ENCODE data around the gene CDH4. TPM values are rescaled to one million over a fixed set of nuclear protein-coding genes. Genes with fewer than 3 reads are reported as not detected.

Gene CDH4
- total and polyA plus RNA-seq, 2 of the 8 experiments (the other 6 are each of a cell fraction or from before 2014, with no cell fraction given) = 4.3 to 7.9 TPM

GRCh38 chr20:61634376-61635145, 382.5 kb downstream of the CDH4 start:
- no peak overlapping the region for H3K27ac ChIP-seq (ENCODE audit: low read depth, low read length)
- H3K4me2 ChIP-seq (ENCODE audit: insufficient read depth in 1 of 2, low read depth in 2 of 2, low read length in 2 of 2) = no peak overlapping the region
- no peaks in the 10 kb centered on the region for H3K79me1 ChIP-seq (ENCODE audit: low read depth, low read length)
- FAIRE-seq (no peak), DNase-seq (ENCODE audit: low read depth in 1 of 2, low spot score in 2 of 2) (no peak)
- H2AK5ac ChIP-seq (ENCODE audit: low read depth, low read length) = no peak overlapping the region
- H3K4me3 ChIP-seq (ENCODE audit: extremely low read depth in 1 of 4, insufficient read depth in 2 of 4, low read depth in 3 of 4, low read length in 4 of 4) = no peak overlapping the region
- peaks cover 1 to 3% of the 10 kb centered on the region in 2 experiments for H4K20me1 ChIP-seq (replicated peaks in 1 of 2; ENCODE audit: control insufficient read depth in 1 of 2, insufficient read depth in 2 of 2, low read length in 2 of 2)
- peaks cover 10% of the 10 kb centered on the region; the same call in 1 of the 2 replicates for H3K23me2 ChIP-seq (ENCODE audit: low read depth, low read length)
- H2BK12ac ChIP-seq (ENCODE audit: low read depth, low read length) = no peak overlapping the region
- H4K5ac ChIP-seq (ENCODE audit: insufficient read length, low read depth, low read length) = no peak overlapping the region
- no peak overlapping the region for H3K4ac ChIP-seq (replicated peaks; ENCODE audit: insufficient read length, low read depth, low read length)
- H3K36me3 ChIP-seq (ENCODE audit: control insufficient read depth in 2 of 4, insufficient read depth in 4 of 4, low read length in 3 of 4) = no peaks in the 10 kb centered on the region
- H2AFZ ChIP-seq (ENCODE audit: low read length) = no peak overlapping the region
- no peak overlapping the region for H2BK20ac ChIP-seq (ENCODE audit: low read length)
- no peak overlapping the region for H2BK120ac ChIP-seq (replicated peaks; ENCODE audit: low read depth, low read length)
- CTCF ChIA-PET (ENCODE audit: partially characterized antibody) = interaction anchor here (1.3 to 1.4 kb wide), 3 partner anchors 18 to 35 kb away, joined by 3 to 6 read pairs (median 4); no protein-coding TSS in a partner anchor
- no peak overlapping the region for H3K9ac ChIP-seq (replicated peaks in 1 of 4; ENCODE audit: extremely low read depth in 1 of 4, low read depth in 3 of 4, low read length in 3 of 4)
- no peak overlapping the region for H3K14ac ChIP-seq (ENCODE audit: insufficient read length)
- H3K4me1 ChIP-seq (replicated peaks in 1 of 4; ENCODE audit: control insufficient read depth in 3 of 4, insufficient read depth in 4 of 4, low read length in 3 of 4) = peaks cover 0 to 18% (median 10%) of the 10 kb centered on the region in 4 experiments; a peak in 6 of 7 replicates
- POLR2A ChIA-PET (ENCODE audit: partially characterized antibody) = no interaction called here
- H4K8ac ChIP-seq (ENCODE audit: extremely low read depth, insufficient read depth, low read length) = no peak overlapping the region
- H3K27me3 ChIP-seq (replicated peaks in 1 of 4; ENCODE audit: control insufficient read depth in 3 of 4, extremely low read depth in 1 of 4, insufficient read depth in 3 of 4, low read length in 3 of 4) = peaks cover 0 to 6% (median 2%) of the 10 kb centered on the region in 4 experiments; a peak in 3 of 7 replicates
- 91% methylated on average over 28 of the region's 28 CpGs; no CpG with 5 or more reads in 1 of the 2 experiments for WGBS, 2 experiments (ENCODE audit: extremely low coverage in 1 of 2, insufficient coverage in 1 of 2, insufficient read length in 1 of 2, insufficient replicate concordance in 2 of 2, low coverage in 1 of 2, low lambda C conversion rate in 2 of 2, missing lambda C conversion rate in 1 of 2)
- no peak overlapping the region for H2BK5ac ChIP-seq (ENCODE audit: low read depth, low read length)
- no peak overlapping the region for H4K91ac ChIP-seq (replicated peaks; ENCODE audit: insufficient read length, low read length)
- H3K56ac ChIP-seq (replicated peaks; ENCODE audit: insufficient read length, low read depth, low read length) = no peak overlapping the region
- H3K23ac ChIP-seq (ENCODE audit: insufficient read length) = no peak overlapping the region
- H3K9me3 ChIP-seq (ENCODE audit: insufficient read depth in 2 of 2, low read depth in 1 of 2, low read length in 1 of 2) = no peaks in the 10 kb centered on the region
- H2BK15ac ChIP-seq (ENCODE audit: low read length) = no peak overlapping the region
- no peak overlapping the region for H3K18ac ChIP-seq (ENCODE audit: extremely low read depth, low read length)
- no peaks in the 10 kb centered on the region for H3K79me2 ChIP-seq (ENCODE audit: control insufficient read depth in 1 of 2, insufficient read depth in 2 of 2, low read length in 2 of 2)
- no peak for TF ChIP-seq SUZ12 (IDR thresholded peaks at IDR 0.05; ENCODE audit: low read length)
- no peak for TF ChIP-seq RFX5 (IDR thresholded peaks at IDR 0.05; ENCODE audit: borderline replicate concordance, low read depth, low read length)
- no peak for TF ChIP-seq HDAC2 (IDR thresholded peaks at IDR 0.05; ENCODE audit: borderline replicate concordance in 1 of 2, low read depth in 2 of 2, low read length in 2 of 2)
- no peak for TF ChIP-seq POLR2A (IDR thresholded peaks at IDR 0.05; ENCODE audit: control extremely low read depth in 1 of 2, low read depth in 2 of 2, low read length in 2 of 2)
- TF ChIP-seq TCF12 (IDR thresholded peaks at IDR 0.05; ENCODE audit: low read depth, low read length) = no peak
- no peak for TF ChIP-seq POU5F1 (IDR thresholded peaks at IDR 0.05; ENCODE audit: low read depth, low read length)
- no peak for TF ChIP-seq SIN3A (conservative IDR thresholded peaks at IDR 0.05 in 1 of 2, IDR thresholded peaks at IDR 0.05 in 1 of 2; ENCODE audit: low read depth in 1 of 2, low read length in 2 of 2)
- TF ChIP-seq SIX5 (IDR thresholded peaks at IDR 0.05; ENCODE audit: low read depth, low read length) = no peak
- no peak for TF ChIP-seq SAP30 (IDR thresholded peaks at IDR 0.05; ENCODE audit: insufficient read depth, insufficient replicate concordance, low read length)
- no peak for TF ChIP-seq ASH2L (IDR thresholded peaks at IDR 0.05; ENCODE audit: low read length)

All from H1 (cell line).